ENCODE data around the gene P4HB.
"Not testable (repeated sequence)": the region's sequence is repeated elsewhere in the genome, so short reads cannot be mapped to it uniquely, and the experiment has no call there.

P4HB gene

DNA sequence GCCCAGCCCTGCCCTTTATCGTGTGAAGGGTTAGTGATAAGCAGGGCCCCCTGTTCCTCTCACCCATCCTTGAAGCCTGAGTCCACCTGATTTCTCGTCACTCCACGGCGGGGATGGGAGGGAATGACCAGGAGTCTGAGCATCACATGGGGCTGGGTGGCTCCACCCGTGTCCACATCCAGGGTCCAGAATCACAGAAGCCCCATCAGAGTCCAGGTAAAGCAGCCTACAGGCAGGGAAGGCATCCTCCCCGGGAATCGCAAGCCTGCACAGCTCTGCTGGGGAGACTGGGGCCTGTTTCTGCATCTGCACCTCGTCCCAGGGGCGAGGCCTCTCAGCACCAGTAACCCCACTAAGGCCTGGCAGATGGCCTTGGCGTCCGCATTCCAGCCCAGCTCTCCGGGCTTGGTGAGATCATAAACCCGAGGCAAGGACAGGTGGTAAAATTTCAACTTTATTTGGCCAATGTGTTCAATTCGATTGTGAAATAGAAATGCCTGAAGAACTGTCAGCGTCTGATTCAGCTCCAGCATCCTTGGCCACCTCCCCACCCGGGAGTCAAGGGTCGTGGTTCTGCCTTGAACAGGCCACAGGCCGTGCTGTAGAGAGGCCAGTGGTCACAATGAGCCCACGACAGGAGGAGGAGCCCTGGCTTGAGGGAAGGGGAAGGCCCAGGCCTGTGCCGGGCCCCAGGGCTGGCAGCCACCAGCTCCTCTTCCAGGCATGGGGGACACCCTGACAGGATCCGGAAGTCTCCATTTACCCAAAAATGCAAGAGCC is 17.4 kb downstream of the P4HB start:
- Histone ChIP-seq H3K27ac (no peak overlapping the region), H3K4me3 (no peak overlapping the region)
- TF ChIP-seq, protein P1, sequence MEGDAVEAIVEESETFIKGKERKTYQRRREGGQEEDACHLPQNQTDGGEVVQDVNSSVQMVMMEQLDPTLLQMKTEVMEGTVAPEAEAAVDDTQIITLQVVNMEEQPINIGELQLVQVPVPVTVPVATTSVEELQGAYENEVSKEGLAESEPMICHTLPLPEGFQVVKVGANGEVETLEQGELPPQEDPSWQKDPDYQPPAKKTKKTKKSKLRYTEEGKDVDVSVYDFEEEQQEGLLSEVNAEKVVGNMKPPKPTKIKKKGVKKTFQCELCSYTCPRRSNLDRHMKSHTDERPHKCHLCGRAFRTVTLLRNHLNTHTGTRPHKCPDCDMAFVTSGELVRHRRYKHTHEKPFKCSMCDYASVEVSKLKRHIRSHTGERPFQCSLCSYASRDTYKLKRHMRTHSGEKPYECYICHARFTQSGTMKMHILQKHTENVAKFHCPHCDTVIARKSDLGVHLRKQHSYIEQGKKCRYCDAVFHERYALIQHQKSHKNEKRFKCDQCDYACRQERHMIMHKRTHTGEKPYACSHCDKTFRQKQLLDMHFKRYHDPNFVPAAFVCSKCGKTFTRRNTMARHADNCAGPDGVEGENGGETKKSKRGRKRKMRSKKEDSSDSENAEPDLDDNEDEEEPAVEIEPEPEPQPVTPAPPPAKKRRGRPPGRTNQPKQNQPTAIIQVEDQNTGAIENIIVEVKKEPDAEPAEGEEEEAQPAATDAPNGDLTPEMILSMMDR (IDR thresholded peaks at IDR 0.05): no peak
- no peak for DNase-seq (ENCODE audit: low spot score)

DNA sequence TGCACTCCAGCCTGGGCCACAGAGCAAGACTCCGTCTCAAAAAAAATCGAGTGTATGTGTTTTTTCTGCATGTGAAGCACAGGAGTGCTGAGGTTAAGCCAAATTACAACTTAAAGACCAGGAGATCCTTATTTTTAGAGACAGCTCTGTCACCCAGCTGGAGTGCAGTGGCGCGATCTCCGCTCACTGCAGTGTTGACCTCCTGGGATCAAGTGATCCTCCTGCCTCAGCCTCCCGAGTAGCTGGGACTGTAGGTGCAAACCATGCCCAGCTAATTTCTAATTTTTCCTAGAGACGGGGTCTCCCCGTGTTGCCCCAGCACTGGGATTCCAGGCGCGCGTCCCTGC is 18.0 kb downstream of the P4HB start:
- Histone ChIP-seq H3K27ac (no peak overlapping the region), H3K4me3 (no peak overlapping the region)

DNA sequence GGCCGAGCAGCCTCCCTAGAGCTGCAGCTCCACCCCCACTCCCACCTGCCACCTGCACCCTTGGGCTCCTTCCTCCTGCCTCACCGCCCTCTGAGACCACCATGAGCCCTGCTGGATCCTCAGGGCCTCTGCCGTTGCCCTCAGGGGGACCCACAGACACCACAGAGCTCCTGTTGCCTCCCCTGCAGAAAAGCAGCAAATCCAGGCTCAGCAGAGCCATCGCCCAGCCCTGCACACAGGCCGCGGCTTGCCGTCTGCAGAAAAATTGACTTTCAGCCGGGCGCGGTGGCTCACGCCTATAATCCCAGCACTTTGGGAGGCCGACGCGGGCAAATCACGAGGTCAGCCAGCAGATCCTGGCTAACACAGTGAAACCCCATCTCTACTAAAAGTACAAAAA is 18.5 kb downstream of the P4HB start:
- no peak for DNase-seq (ENCODE audit: low spot score)
- no peak overlapping the region for H3K4me3 ChIP-seq
- TF ChIP-seq, protein P1 (IDR thresholded peaks at IDR 0.05): no peak
- H3K27ac ChIP-seq: no peak overlapping the region

More for the DNA sequence above, 18.0 kb downstream of the P4HB start:
- TF ChIP-seq, protein P1 (IDR thresholded peaks at IDR 0.05): no peak
- DNase-seq (ENCODE audit: low spot score): no peak

DNA sequence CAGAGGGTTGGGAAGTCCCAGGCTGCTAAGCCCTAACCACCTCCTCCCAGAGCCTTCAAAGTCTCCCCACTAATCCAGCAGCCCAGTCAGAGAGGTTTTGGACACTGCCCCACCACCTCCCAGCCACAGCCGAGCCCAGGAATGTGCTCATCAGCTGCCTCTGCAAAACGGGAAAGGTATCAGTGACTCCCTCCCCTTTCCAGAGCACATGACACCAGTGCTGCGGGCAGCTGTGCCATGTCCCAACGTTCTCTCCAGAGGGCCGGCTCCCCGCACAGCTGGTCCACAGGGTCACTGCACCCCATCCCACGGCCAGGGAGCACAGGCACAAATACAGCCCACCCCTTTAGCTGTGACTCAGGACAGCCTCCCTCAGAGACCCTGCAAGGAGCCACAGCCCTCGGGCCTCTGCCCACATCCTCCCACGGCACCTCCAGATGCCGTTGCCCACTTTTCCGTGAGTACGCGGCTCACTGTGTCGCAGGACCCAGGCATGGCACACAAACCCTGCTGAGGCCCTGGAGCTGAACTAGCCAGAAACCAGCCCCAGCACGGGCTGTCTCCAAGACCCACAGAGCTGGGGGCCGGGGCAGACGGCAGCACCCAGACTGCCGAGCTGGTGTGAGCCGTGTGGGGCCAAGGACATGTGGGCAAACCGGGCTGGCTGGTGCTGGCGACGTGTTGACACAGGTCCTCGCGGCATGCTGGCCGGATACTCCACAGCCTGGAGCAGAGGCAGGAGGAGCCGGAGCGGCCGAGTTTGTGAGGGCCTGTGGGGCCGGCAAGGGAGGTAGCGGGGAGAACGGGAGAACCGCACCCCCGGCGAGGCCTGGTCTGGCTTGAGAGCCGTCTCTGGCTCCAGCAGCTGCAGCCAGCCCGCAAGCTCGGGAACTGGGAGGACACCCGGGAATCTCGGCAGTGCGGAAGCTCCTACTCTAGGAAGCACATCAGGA is 19.2 kb downstream of the P4HB start:
- no peak for DNase-seq (ENCODE audit: low spot score)
- H3K4me3 ChIP-seq: no peak overlapping the region
- TF ChIP-seq, protein P1 (IDR thresholded peaks at IDR 0.05): no peak
- H3K27ac ChIP-seq: no peak overlapping the region

DNA sequence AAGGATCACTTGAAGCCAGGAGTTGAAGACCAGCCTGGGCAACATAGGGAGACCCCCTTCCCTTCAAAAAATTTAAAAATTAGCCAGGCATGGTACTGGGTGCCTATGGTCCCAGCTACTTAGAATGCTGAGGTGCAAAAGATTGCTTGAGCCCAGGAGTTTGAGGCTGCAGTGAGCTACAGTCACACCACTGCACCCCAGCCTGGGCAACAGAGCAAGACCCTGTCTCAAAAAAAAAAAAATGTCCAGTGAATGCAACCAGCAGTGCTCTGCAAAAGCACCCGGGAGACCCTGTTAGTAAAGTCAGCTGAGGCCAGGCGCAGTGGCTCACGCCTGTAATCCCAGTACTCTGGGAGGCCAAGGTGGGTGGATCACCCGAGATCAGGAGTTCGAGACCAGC is 20.3 kb downstream of the P4HB start:
- DNase-seq (ENCODE audit: low spot score); H3K27ac ChIP-seq; H3K4me3 ChIP-seq: not testable (repeated sequence)

DNA sequence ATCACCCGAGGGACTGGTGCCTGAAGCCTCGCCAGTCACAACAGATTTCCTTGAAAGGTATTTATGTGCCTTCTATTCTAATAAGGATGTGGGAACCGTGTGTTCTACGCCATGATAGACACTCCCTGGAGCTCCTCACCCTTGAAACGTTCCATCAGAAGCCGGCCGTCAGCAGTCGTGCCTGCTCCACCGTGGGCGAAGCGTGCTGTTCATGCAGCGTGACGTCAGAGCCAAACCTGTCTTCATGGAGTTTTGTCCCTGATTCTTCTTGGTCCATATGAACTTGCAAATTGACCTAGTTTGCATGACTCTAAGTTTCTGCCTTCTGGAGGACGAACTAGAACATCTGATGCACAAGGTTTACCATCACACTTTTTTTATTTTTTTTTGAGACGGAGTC is 21.0 kb downstream of the P4HB start:
- TF ChIP-seq, protein P1 (IDR thresholded peaks at IDR 0.05): no peak
- no peak overlapping the region for H3K27ac ChIP-seq
- DNase-seq (ENCODE audit: low spot score): no peak
- no peak overlapping the region for H3K4me3 ChIP-seq

DNA sequence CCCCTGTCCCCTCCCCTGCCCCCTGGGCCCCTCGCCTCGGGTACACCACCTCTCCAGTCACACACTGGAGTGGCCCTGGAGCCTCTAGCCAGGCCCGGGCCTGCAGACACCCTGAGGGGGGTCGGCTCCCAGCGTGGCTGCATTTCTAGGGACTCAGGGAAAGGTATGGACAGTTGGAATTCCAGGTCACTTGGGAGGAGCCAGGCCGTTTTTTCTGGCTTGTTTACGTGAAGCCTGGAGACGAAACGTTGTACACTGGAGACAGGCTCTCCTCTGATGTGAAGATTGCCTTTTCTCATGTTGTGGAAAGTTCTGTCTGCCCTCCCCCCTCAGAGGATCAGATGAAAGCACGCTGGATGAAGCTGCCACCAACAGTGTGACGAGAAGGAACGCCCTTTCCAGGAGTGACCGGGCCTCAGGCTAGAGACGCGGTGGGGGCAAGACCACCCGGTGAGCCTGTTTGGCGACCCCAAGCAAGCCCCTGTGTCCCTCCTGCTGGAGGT is 21.5 kb downstream of the P4HB start:
- DNase-seq (ENCODE audit: low spot score): no peak
- TF ChIP-seq, protein P1 (IDR thresholded peaks at IDR 0.05): no peak
- H3K27ac ChIP-seq: no peak overlapping the region
- H3K4me3 ChIP-seq: no peak overlapping the region
